ENCODE measurements around the gene CRACR2B. TPM values are rescaled to one million over a fixed set of nuclear protein-coding genes. Genes with fewer than 3 reads are reported as not detected.

CRACR2B gene
- total and polyA plus RNA-seq, 2 of the 13 experiments (the other 11 are each of a cell fraction or from before 2014, with no cell fraction given) = 14.9 to 21.0 TPM

- no peak for TF ChIP-seq PLSCR1 (CRISPR knock-in tag; IDR thresholded peaks at IDR 0.05; ENCODE audit: borderline replicate concordance)
- no peak for TF ChIP-seq HMGA1 (CRISPR knock-in tag; conservative IDR thresholded peaks at IDR 0.05)
- peak; percentile 23 for TF ChIP-seq ASH2L (IDR thresholded peaks at IDR 0.05; ENCODE audit: insufficient read length, low read depth, low read length)
- TF ChIP-seq ZFX (CRISPR knock-in tag; IDR thresholded peaks at IDR 0.05; ENCODE audit: low read depth) = peak; percentile 53; the same call in 1 of the 2 replicates
- 0 out of 2 replicates have a peak, but pooled peaks have one; percentile 27 for TF ChIP-seq ARNTL (CRISPR knock-in tag; IDR thresholded peaks at IDR 0.05)
- no peak for TF ChIP-seq SMAD3 (CRISPR knock-in tag; IDR thresholded peaks at IDR 0.05)
- 0 out of 2 replicates have a peak, but pooled peaks have one; percentile 18 for TF ChIP-seq ZNF839 (CRISPR knock-in tag; IDR thresholded peaks at IDR 0.05; ENCODE audit: borderline replicate concordance)
- no peak for TF ChIP-seq KLF16 (CRISPR knock-in tag; IDR thresholded peaks at IDR 0.05)
- peak; percentile 14; the same call in 1 of the 2 replicates for TF ChIP-seq EED (CRISPR knock-in tag; IDR thresholded peaks at IDR 0.05)
- peak; percentile 89 for TF ChIP-seq SAP130 (CRISPR knock-in tag; IDR thresholded peaks at IDR 0.05; ENCODE audit: low read depth)
- TF ChIP-seq RFX5 (IDR thresholded peaks at IDR 0.05; ENCODE audit: low read depth, low read length) = no peak
- no peak for TF ChIP-seq RORA (CRISPR knock-in tag; IDR thresholded peaks at IDR 0.05)
- no peak for TF ChIP-seq GPN1 (CRISPR knock-in tag; IDR thresholded peaks at IDR 0.05; ENCODE audit: borderline replicate concordance)
- TF ChIP-seq HNF1B (CRISPR knock-in tag; IDR thresholded peaks at IDR 0.05) = peak; percentile 36; the same call in 1 of the 2 replicates
- peak; percentile 40 for TF ChIP-seq FOSL2 (CRISPR knock-in tag; IDR thresholded peaks at IDR 0.05)
- no peak for TF ChIP-seq RCOR2 (CRISPR knock-in tag; IDR thresholded peaks at IDR 0.05)
- TF ChIP-seq MAX (IDR thresholded peaks at IDR 0.05) = peak; percentile 78
- peak; percentile 38; the same call in 1 of the 2 replicates for TF ChIP-seq ZNF138 (CRISPR knock-in tag; IDR thresholded peaks at IDR 0.05; ENCODE audit: low read depth)
- no peak for TF ChIP-seq CEBPB (IDR thresholded peaks at IDR 0.05; ENCODE audit: borderline replicate concordance, low read depth, low read length)
- TF ChIP-seq ZNF713 (CRISPR knock-in tag; IDR thresholded peaks at IDR 0.05) = no peak
- no peak for TF ChIP-seq JUN (CRISPR knock-in tag; IDR thresholded peaks at IDR 0.05)
- no peak for TF ChIP-seq ONECUT2 (CRISPR knock-in tag; IDR thresholded peaks at IDR 0.05)
- 0 out of 2 replicates have a peak, but pooled peaks have one; percentile 22 for TF ChIP-seq MAZ (IDR thresholded peaks at IDR 0.05; ENCODE audit: borderline replicate concordance, low read depth, low read length)
- TF ChIP-seq MAZ (CRISPR knock-in tag; IDR thresholded peaks at IDR 0.05; ENCODE audit: low read depth) = 0 out of 2 replicates have a peak, but pooled peaks have one; percentile 32
Measured at GRCh38 chr11:795634-796564, 31.8 kb upstream of the CRACR2B start (continued).

All from HepG2 (cell line).